HG03354 (cell line): ENCODE data around the gene KCND3.
"Not testable (repeated sequence)": the region's sequence is repeated elsewhere in the genome, so short reads cannot be mapped to it uniquely, and the experiment has no call there.

Source experiments
- ATAC-seq: cut with Tn5 transposase; IDR thresholded peaks from one replicate; pipeline ENCODE4 v1.9.1; 2021; ENCODE audit warnings: mild to moderate bottlenecking; ENCODE audit not compliant: unreplicated experiment, poor library complexity, severe bottlenecking

KCND3 gene

GRCh38 chr1:111762332-111762731, 227.1 kb downstream of the KCND3 start:
- no peak for ATAC-seq

- no peak for ATAC-seq
These were observed 227.8 kb downstream of the KCND3 start for GRCh38 chr1:111761717-111762116.

- no peak for ATAC-seq
These were observed 231.1 kb downstream of the KCND3 start for GRCh38 chr1:111758373-111758772.

- ATAC-seq: peak; percentile 27
These were observed 233.3 kb downstream of the KCND3 start for GRCh38 chr1:111756124-111756513.

- peak; percentile 86 for ATAC-seq
These were observed 233.9 kb downstream of the KCND3 start, which contains the start of gene DDX20 for GRCh38 chr1:111755331-111756123. Gene DDX20 (plus strand): TSS chr1:111755901. CDS start chr1:111755925, 24 bp downstream.

GRCh38 chr1:111754984-111755330, 234.5 kb downstream of the KCND3 start:
- ATAC-seq: peak; percentile 6

- no peak for ATAC-seq
These were observed 237.4 kb downstream of the KCND3 start for GRCh38 chr1:111751906-111752575.

- no peak for ATAC-seq
These were observed 238.6 kb downstream of the KCND3 start for GRCh38 chr1:111750856-111751255.

- no peak for ATAC-seq
These were observed 239.8 kb downstream of the KCND3 start for GRCh38 chr1:111749628-111750027.

- no peak for ATAC-seq
These were observed 241.5 kb downstream of the KCND3 start for GRCh38 chr1:111747947-111748346.

GRCh38 chr1:111747282-111747734, 242.2 kb downstream of the KCND3 start:
- ATAC-seq: peak; percentile 67

- ATAC-seq: no peak
These were observed 242.9 kb downstream of the KCND3 start for GRCh38 chr1:111746614-111746999.

GRCh38 chr1:111745675-111746613, 243.5 kb downstream of the KCND3 start:
- no peak for ATAC-seq

- ATAC-seq: no peak
These were observed 245.8 kb downstream of the KCND3 start for GRCh38 chr1:111743679-111744101.

- no peak for ATAC-seq
These were observed 246.4 kb downstream of the KCND3 start for GRCh38 chr1:111742938-111743549.

- not testable (repeated sequence) for ATAC-seq
These were observed 247.2 kb downstream of the KCND3 start for GRCh38 chr1:111742292-111742691.

- peak; percentile 1 for ATAC-seq
These were observed 249.3 kb downstream of the KCND3 start for GRCh38 chr1:111739925-111740765.

GRCh38 chr1:111739194-111739924, 250.1 kb downstream of the KCND3 start, which contains the start of gene INKA2:
Gene INKA2 (minus strand): TSS chr1:111739395. CDS start chr1:111739242, 153 bp downstream.
- peak; percentile 76 for ATAC-seq
